ENCODE measurements around the gene PDE8A.

PDE8A gene

DNA sequence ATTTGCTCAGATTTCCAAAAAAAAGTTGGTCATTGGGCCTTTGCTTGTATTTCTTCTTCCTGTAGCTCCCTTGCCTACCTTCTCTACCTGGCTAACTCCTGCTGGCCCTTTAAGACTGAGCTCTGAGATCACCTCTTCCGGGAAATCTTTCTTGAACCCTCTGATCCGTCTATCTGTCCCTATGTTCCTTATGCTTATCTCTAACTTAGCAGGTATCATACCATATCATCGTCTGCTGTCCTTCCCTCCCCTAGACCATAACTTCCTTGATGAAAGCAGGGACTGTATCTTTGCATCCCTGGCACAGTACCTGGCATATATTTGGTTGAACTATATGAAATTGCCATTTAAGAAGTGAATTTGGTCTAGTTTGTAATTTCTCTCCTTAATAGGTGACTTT lies 42.3 kb downstream of the PDE8A start:
- Histone ChIP-seq H3K79me2 (ENCODE audit: low read length) (0 out of 2 replicates have a peak, but pooled peaks cover 16% of the 10 kb centered on the region), H3K27ac (ENCODE audit: low read length) (no peak overlapping the region)

DNA sequence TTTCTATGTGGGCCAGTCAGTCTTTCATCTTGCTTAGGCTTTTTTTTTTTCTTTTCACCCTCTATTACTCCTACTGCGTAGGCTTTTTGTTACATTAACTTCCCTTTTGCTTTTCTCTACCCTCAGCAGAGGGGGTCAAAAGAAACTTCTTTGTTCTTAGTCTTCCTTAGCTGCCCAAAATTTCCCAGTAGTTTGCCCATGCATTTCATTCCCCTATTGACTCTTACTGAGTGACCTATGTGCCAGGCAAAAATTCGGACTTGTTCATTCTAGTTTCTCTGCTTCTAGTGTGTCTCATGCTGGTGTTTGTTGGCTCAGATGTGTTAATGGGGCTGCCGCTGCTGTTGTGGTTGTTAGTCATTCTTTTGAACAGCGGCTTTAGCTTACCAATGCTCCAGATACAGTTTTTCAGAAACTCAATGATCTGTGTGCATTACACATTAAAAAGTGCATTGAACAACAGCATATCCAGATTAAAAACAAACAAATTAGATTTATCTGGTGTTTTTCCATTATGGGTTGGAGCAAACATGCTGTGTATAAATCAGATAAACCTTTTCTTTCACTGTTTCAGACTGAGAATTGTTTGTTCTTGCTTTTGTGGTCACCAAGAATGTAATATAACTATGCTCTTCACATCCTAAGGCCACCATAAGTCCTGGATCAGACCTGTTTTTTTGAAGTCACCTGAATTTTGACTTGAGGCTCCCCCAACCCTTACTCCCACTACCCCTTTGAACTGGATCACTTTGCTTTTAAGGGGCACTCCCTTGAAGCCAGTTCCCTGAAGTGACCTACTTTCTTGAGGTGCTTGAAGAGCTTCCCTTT lies 43.1 kb downstream of the PDE8A start:
- TF ChIP-seq, protein P1, sequence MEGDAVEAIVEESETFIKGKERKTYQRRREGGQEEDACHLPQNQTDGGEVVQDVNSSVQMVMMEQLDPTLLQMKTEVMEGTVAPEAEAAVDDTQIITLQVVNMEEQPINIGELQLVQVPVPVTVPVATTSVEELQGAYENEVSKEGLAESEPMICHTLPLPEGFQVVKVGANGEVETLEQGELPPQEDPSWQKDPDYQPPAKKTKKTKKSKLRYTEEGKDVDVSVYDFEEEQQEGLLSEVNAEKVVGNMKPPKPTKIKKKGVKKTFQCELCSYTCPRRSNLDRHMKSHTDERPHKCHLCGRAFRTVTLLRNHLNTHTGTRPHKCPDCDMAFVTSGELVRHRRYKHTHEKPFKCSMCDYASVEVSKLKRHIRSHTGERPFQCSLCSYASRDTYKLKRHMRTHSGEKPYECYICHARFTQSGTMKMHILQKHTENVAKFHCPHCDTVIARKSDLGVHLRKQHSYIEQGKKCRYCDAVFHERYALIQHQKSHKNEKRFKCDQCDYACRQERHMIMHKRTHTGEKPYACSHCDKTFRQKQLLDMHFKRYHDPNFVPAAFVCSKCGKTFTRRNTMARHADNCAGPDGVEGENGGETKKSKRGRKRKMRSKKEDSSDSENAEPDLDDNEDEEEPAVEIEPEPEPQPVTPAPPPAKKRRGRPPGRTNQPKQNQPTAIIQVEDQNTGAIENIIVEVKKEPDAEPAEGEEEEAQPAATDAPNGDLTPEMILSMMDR (IDR thresholded peaks at IDR 0.05; ENCODE audit: low read length), result no peak
- no peak for TF ChIP-seq EZH2 (optimal IDR thresholded peaks at IDR 0.05; ENCODE audit: low read depth, low read length)
- no peak for TF ChIP-seq EZH2phosphoT487 (IDR thresholded peaks at IDR 0.05; ENCODE audit: low read length)
- Histone ChIP-seq H3K4me2 (ENCODE audit: low read depth, low read length) (no peak overlapping the region), H3K79me2 (ENCODE audit: low read length) (0 out of 2 replicates have a peak, but pooled peaks cover 16% of the 10 kb centered on the region), H4K20me1 (ENCODE audit: insufficient read depth, low read length) (no peaks in the 10 kb centered on the region), H3K9me2 (replicated peaks; ENCODE audit: insufficient read depth, low read length) (no peaks in the 10 kb centered on the region), H3K9me3 (replicated peaks; ENCODE audit: insufficient read depth, low read length) (no peaks in the 10 kb centered on the region), H2AFZ (ENCODE audit: low read length) (no peak overlapping the region), H3K4me1 (ENCODE audit: low read length) (peaks cover 11% of the 10 kb centered on the region), H3K9ac (ENCODE audit: low read length) (no peak overlapping the region), H3F3A (ENCODE audit: insufficient read depth, low read length) (no peaks in the 10 kb centered on the region), H3K4me3 (ENCODE audit: low read length) (no peak overlapping the region), H3K36me3 (replicated peaks; ENCODE audit: insufficient read depth, low read length) (no peaks in the 10 kb centered on the region), H3K27ac (ENCODE audit: low read length) (no peak overlapping the region), H3K27me3 (replicated peaks; ENCODE audit: insufficient read depth, low read length) (no peaks in the 10 kb centered on the region)
- no peak for DNase-seq

More for the DNA sequence above, 42.3 kb downstream of the PDE8A start:
- H3K4me2 ChIP-seq (ENCODE audit: low read depth, low read length), result no peak overlapping the region
- no peak for DNase-seq
- H2AFZ ChIP-seq (ENCODE audit: low read length), result no peak overlapping the region
- H3K4me1 ChIP-seq (ENCODE audit: low read length), result peaks cover 7% of the 10 kb centered on the region; the same call in 1 of the 2 replicates
- H3K9me3 ChIP-seq (replicated peaks; ENCODE audit: insufficient read depth, low read length), result no peaks in the 10 kb centered on the region
- TF ChIP-seq EZH2 (optimal IDR thresholded peaks at IDR 0.05; ENCODE audit: low read depth, low read length), result no peak
- no peak for TF ChIP-seq EZH2phosphoT487 (IDR thresholded peaks at IDR 0.05; ENCODE audit: low read length)
- TF ChIP-seq, protein P1 (IDR thresholded peaks at IDR 0.05; ENCODE audit: low read length), result no peak
- H3K27me3 ChIP-seq (replicated peaks; ENCODE audit: insufficient read depth, low read length), result no peaks in the 10 kb centered on the region
- H3K4me3 ChIP-seq (ENCODE audit: low read length), result no peak overlapping the region
- H3K9me2 ChIP-seq (replicated peaks; ENCODE audit: insufficient read depth, low read length), result no peaks in the 10 kb centered on the region
- no peaks in the 10 kb centered on the region for H3F3A ChIP-seq (ENCODE audit: insufficient read depth, low read length)
- no peaks in the 10 kb centered on the region for H4K20me1 ChIP-seq (ENCODE audit: insufficient read depth, low read length)
- no peak overlapping the region for H3K9ac ChIP-seq (ENCODE audit: low read length)
- no peaks in the 10 kb centered on the region for H3K36me3 ChIP-seq (replicated peaks; ENCODE audit: insufficient read depth, low read length)

DNA sequence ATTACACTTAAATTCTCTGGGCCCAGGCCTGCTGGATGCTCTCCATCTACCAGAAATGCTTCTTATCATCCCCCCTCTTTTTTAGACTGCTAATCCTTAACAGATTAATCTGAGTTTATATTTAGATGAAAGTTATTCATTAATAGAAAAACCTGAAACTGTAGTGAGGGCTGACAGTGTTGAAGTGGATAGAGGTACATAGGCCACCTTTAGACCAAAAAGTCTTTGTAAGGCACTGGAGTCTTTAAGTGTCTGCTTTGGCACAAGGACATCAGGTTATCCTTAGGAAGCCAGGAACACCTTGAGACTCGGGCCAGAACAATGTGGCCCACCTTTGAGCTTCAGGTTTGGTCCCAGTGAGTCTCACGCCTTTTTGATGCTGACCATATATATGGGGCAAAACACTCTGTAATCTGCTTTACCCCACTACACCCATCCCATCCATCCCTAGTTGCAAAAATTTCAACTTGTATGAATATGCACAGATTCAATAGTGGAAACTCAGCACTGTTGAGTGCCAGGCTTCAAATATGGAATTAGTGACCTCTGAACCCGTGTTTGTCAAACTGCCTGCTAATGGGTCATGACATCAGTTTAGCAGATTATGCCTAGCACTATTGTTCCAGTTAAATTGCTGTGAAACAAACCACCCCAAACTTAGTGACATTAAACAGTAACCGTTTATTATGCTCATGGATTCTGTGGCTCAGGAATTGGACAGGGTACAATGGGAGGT lies 44.0 kb downstream of the PDE8A start:
- H3K79me2 ChIP-seq (ENCODE audit: low read length), result 0 out of 2 replicates have a peak, but pooled peaks cover 15% of the 10 kb centered on the region
- H3K4me2 ChIP-seq (ENCODE audit: low read depth, low read length), result no peak overlapping the region
- H3K27me3 ChIP-seq (replicated peaks; ENCODE audit: insufficient read depth, low read length), result no peaks in the 10 kb centered on the region
- H3K4me3 ChIP-seq (ENCODE audit: low read length), result no peak overlapping the region
- H3K27ac ChIP-seq (ENCODE audit: low read length), result no peak overlapping the region
- no peaks in the 10 kb centered on the region for H3K9me2 ChIP-seq (replicated peaks; ENCODE audit: insufficient read depth, low read length)
- H3K36me3 ChIP-seq (replicated peaks; ENCODE audit: insufficient read depth, low read length), result no peaks in the 10 kb centered on the region
- no peak for TF ChIP-seq EZH2phosphoT487 (IDR thresholded peaks at IDR 0.05; ENCODE audit: low read length)
- TF ChIP-seq, protein P1 (IDR thresholded peaks at IDR 0.05; ENCODE audit: low read length), result no peak
- H3K4me1 ChIP-seq (ENCODE audit: low read length), result peaks cover 19% of the 10 kb centered on the region
- no peak overlapping the region for H3K9ac ChIP-seq (ENCODE audit: low read length)
- no peak for DNase-seq
- no peaks in the 10 kb centered on the region for H4K20me1 ChIP-seq (ENCODE audit: insufficient read depth, low read length)
- no peaks in the 10 kb centered on the region for H3F3A ChIP-seq (ENCODE audit: insufficient read depth, low read length)
- H3K9me3 ChIP-seq (replicated peaks; ENCODE audit: insufficient read depth, low read length), result no peaks in the 10 kb centered on the region
- no peak overlapping the region for H2AFZ ChIP-seq (ENCODE audit: low read length)
